ENCODE measurements around the gene PDXDC1. TPM values are rescaled to one million over a fixed set of nuclear protein-coding genes. Genes with fewer than 3 reads are reported as not detected.
"Not testable (repeated sequence)": the region's sequence is repeated elsewhere in the genome, so short reads cannot be mapped to it uniquely, and the experiment has no call there.

PDXDC1 gene
- total RNA-seq, 2 experiments from 2014 or later, result 64.0 to 75.0 TPM

GRCh38 chr16:15144781-15145417 lies 170.1 kb downstream of the PDXDC1 start:
- H3K27ac ChIP-seq (ENCODE audit: low read depth in 1 of 2, low read length in 2 of 2); H3K4me3 Mint-ChIP-seq; H3K9me3 ChIP-seq (ENCODE audit: control insufficient read depth in 1 of 2, insufficient read depth in 1 of 2, low read length in 2 of 2); H3K9me3 Mint-ChIP-seq; ATAC-seq (ENCODE audit: poor library complexity); DNase-seq; H3K4me1 ChIP-seq (ENCODE audit: insufficient read depth, low read length); H3K36me3 ChIP-seq (ENCODE audit: insufficient read depth, low read length); H3K27me3 Mint-ChIP-seq; CTCF ChIA-PET; H3K27ac Mint-ChIP-seq; intact Hi-C loops (cut with DNase I, micrococcal nuclease); H3K4me1 Mint-ChIP-seq (ENCODE audit: low read depth); H3K4me3 ChIP-seq (ENCODE audit: low read length); H3K27me3 ChIP-seq (ENCODE audit: control insufficient read depth in 1 of 2, insufficient read depth in 2 of 2, low read length in 2 of 2); POLR2A ChIA-PET; H3K36me3 Mint-ChIP-seq (ENCODE audit: low read depth): not testable (repeated sequence)

GRCh38 chr16:15145418-15146263 lies 170.8 kb downstream of the PDXDC1 start:
- H3K27ac Mint-ChIP-seq; H3K4me3 ChIP-seq (ENCODE audit: low read length); H3K9me3 ChIP-seq (ENCODE audit: control insufficient read depth in 1 of 2, insufficient read depth in 1 of 2, low read length in 2 of 2); DNase-seq; H3K4me1 ChIP-seq (ENCODE audit: insufficient read depth, low read length); CTCF ChIA-PET; H3K36me3 ChIP-seq (ENCODE audit: insufficient read depth, low read length); H3K4me1 Mint-ChIP-seq (ENCODE audit: low read depth); H3K36me3 Mint-ChIP-seq (ENCODE audit: low read depth); H3K27me3 ChIP-seq (ENCODE audit: control insufficient read depth in 1 of 2, insufficient read depth in 2 of 2, low read length in 2 of 2); H3K27ac ChIP-seq (ENCODE audit: low read depth in 1 of 2, low read length in 2 of 2); POLR2A ChIA-PET; H3K9me3 Mint-ChIP-seq; H3K27me3 Mint-ChIP-seq; intact Hi-C loops (cut with DNase I, micrococcal nuclease); H3K4me3 Mint-ChIP-seq; ATAC-seq (ENCODE audit: poor library complexity): not testable (repeated sequence)

- H3K27me3 ChIP-seq (ENCODE audit: control insufficient read depth in 1 of 2, insufficient read depth in 2 of 2, low read length in 2 of 2); ATAC-seq (ENCODE audit: poor library complexity); H3K4me3 Mint-ChIP-seq; H3K27me3 Mint-ChIP-seq; H3K27ac ChIP-seq (ENCODE audit: low read depth in 1 of 2, low read length in 2 of 2); intact Hi-C loops (cut with DNase I, micrococcal nuclease); DNase-seq; H3K36me3 ChIP-seq (ENCODE audit: insufficient read depth, low read length); H3K4me1 Mint-ChIP-seq (ENCODE audit: low read depth); H3K36me3 Mint-ChIP-seq (ENCODE audit: low read depth); CTCF ChIA-PET; POLR2A ChIA-PET; H3K27ac Mint-ChIP-seq; H3K9me3 Mint-ChIP-seq; H3K9me3 ChIP-seq (ENCODE audit: control insufficient read depth in 1 of 2, insufficient read depth in 1 of 2, low read length in 2 of 2); H3K4me1 ChIP-seq (ENCODE audit: insufficient read depth, low read length); H3K4me3 ChIP-seq (ENCODE audit: low read length): not testable (repeated sequence)
Observed at GRCh38 chr16:15146264-15146662, 171.4 kb downstream of the PDXDC1 start.

- H3K36me3 Mint-ChIP-seq (ENCODE audit: low read depth); H3K9me3 Mint-ChIP-seq; H3K4me3 ChIP-seq (ENCODE audit: low read length); POLR2A ChIA-PET; H3K4me1 ChIP-seq (ENCODE audit: insufficient read depth, low read length); H3K4me1 Mint-ChIP-seq (ENCODE audit: low read depth); H3K27ac Mint-ChIP-seq; H3K36me3 ChIP-seq (ENCODE audit: insufficient read depth, low read length); H3K27me3 ChIP-seq (ENCODE audit: control insufficient read depth in 1 of 2, insufficient read depth in 2 of 2, low read length in 2 of 2); H3K27me3 Mint-ChIP-seq; H3K9me3 ChIP-seq (ENCODE audit: control insufficient read depth in 1 of 2, insufficient read depth in 1 of 2, low read length in 2 of 2); intact Hi-C loops (cut with DNase I, micrococcal nuclease); DNase-seq; ATAC-seq (ENCODE audit: poor library complexity); H3K27ac ChIP-seq (ENCODE audit: low read depth in 1 of 2, low read length in 2 of 2); H3K4me3 Mint-ChIP-seq; CTCF ChIA-PET: not testable (repeated sequence)
Observed at GRCh38 chr16:15148831-15149230, 174.0 kb downstream of the PDXDC1 start.

- H3K9me3 Mint-ChIP-seq; H3K27ac ChIP-seq (ENCODE audit: low read depth in 1 of 2, low read length in 2 of 2); intact Hi-C loops (cut with DNase I, micrococcal nuclease); H3K4me1 ChIP-seq (ENCODE audit: insufficient read depth, low read length); DNase-seq; H3K9me3 ChIP-seq (ENCODE audit: control insufficient read depth in 1 of 2, insufficient read depth in 1 of 2, low read length in 2 of 2); H3K4me1 Mint-ChIP-seq (ENCODE audit: low read depth); H3K27ac Mint-ChIP-seq; H3K27me3 ChIP-seq (ENCODE audit: control insufficient read depth in 1 of 2, insufficient read depth in 2 of 2, low read length in 2 of 2); H3K4me3 ChIP-seq (ENCODE audit: low read length); ATAC-seq (ENCODE audit: poor library complexity); H3K36me3 ChIP-seq (ENCODE audit: insufficient read depth, low read length); H3K27me3 Mint-ChIP-seq; H3K4me3 Mint-ChIP-seq; CTCF ChIA-PET; H3K36me3 Mint-ChIP-seq (ENCODE audit: low read depth); POLR2A ChIA-PET: not testable (repeated sequence)
Observed at GRCh38 chr16:15149260-15149659, 174.4 kb downstream of the PDXDC1 start.

GRCh38 chr16:15154005-15154404 lies 179.2 kb downstream of the PDXDC1 start:
- ATAC-seq (ENCODE audit: poor library complexity); H3K9me3 Mint-ChIP-seq; H3K36me3 ChIP-seq (ENCODE audit: insufficient read depth, low read length); H3K27ac Mint-ChIP-seq; H3K36me3 Mint-ChIP-seq (ENCODE audit: low read depth); H3K27me3 Mint-ChIP-seq; H3K27ac ChIP-seq (ENCODE audit: low read depth in 1 of 2, low read length in 2 of 2); H3K4me1 Mint-ChIP-seq (ENCODE audit: low read depth); H3K4me1 ChIP-seq (ENCODE audit: insufficient read depth, low read length); H3K27me3 ChIP-seq (ENCODE audit: control insufficient read depth in 1 of 2, insufficient read depth in 2 of 2, low read length in 2 of 2); POLR2A ChIA-PET; CTCF ChIA-PET; H3K9me3 ChIP-seq (ENCODE audit: control insufficient read depth in 1 of 2, insufficient read depth in 1 of 2, low read length in 2 of 2): not testable (repeated sequence)
- DNase-seq, result peak in 4 of 14 experiments; percentile 21 to 53 (median 38)
- H3K4me3 ChIP-seq (ENCODE audit: low read length), result peak overlapping the region; percentile 38
- intact Hi-C loops (cut with DNase I, micrococcal nuclease), result loop anchor here in 1 of 2 experiments (10.0 kb wide), 1 partner anchor 99 kb away; the partner anchor contains the start of gene NTAN1
- H3K4me3 Mint-ChIP-seq, result peak overlapping the region; percentile 20

Data from CD4-positive, alpha-beta T cell (primary cell).